GM18861 (cell line): ENCODE results near the gene SLC4A8.

Source experiments
- ATAC-seq: cut with Tn5 transposase; IDR thresholded peaks from one replicate; pipeline ENCODE4 v1.9.1; 2021; ENCODE audit not compliant: unreplicated experiment

The SLC4A8 gene

DNA sequence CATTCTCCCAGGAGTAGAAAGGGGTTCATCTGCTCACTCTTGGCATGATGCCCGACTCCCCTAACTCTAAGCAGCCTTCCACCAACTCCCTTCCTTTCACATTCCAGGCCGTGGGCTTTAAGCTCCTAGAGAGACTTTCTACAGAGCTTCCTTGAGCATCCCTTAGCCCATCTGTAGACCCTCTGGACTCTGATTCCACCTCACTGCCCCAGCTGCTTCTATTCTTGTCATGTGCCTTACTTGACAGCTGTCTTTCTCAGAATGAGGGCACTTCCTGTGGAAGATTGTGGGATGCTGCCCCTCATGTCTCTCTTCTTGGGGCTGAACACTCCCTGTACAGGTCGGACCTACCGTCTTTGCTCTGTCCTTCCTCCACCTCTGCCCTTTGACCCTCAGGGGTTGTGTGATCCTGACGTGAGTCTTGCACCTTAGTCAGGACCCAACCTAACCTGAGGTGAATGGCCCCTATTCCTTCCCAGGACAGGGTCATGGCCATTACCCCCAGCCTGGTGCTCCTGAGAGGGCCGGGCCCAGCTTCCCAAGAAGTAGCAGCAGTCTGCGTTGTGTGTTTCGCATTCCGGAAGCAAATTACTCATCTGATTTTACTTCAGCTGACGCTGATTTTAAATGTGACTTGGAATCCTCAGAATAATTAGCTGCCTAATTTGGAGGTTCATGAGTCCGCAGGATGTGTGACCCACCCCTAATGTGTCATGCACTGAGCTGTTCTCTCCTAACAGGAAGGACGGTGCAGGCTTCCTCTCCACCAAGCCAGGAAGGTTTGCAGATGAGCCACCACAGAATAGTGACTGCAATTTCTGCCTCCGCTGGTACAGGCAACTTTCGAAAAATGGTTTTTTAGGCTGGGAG, 30.7 kb upstream of the SLC4A8 start:
- ATAC-seq = no peak

- peak; percentile 32 for ATAC-seq
Observed at GRCh38 chr12:51395283-51396230, 29.1 kb upstream of the SLC4A8 start.

- ATAC-seq = no peak
Observed at GRCh38 chr12:51397670-51398069, 27.0 kb upstream of the SLC4A8 start.

- ATAC-seq = no peak
Observed at GRCh38 chr12:51399891-51400290, 24.7 kb upstream of the SLC4A8 start.

- ATAC-seq = no peak
Observed at GRCh38 chr12:51401020-51401419, 23.6 kb upstream of the SLC4A8 start.

GRCh38 chr12:51401486-51401885, 23.1 kb upstream of the SLC4A8 start:
- ATAC-seq = no peak

DNA sequence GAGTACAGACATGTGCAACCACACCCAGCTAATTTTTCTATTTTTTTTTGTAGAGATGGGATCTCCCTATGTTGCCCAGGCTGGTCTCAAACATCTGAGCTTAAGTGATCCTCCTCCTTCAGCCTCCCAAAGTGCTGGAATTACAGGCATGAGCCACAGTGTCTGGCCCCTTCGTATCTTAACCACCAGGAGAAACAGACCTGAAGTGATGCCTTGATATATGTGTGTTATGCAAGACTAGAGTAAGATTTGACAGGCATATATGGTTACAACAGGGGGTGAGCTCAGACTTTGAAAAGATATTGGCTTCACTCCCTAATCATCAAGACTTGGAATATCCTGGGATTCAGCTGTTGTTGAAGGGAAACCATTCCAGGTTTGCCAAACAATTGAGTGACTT, 22.7 kb upstream of the SLC4A8 start:
- ATAC-seq = no peak

GRCh38 chr12:51403159-51403558, 21.5 kb upstream of the SLC4A8 start:
- no peak for ATAC-seq

GRCh38 chr12:51403681-51404136, 20.9 kb upstream of the SLC4A8 start:
- ATAC-seq = no peak

- ATAC-seq = no peak
Observed at GRCh38 chr12:51404627-51405026, 20.0 kb upstream of the SLC4A8 start.

DNA sequence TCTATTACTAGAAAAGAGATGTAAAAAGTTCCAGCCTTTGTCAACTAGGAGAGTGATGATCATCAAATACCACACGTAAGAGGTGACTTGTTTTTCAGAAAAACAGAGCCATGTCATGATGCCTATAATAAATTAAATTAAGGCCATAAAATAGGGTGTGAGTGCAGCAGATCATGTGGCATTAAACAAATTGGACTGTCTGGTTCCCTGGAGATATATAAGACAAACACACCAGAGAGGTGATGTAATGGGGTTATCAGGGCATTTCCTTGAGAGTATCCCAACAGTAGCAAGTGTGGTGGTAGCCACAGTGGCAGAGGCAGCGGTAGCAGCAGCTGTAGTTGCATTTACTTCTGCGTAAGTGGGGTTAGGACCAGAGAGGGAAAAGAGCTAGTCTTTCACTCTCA, 18.8 kb upstream of the SLC4A8 start:
- no peak for ATAC-seq

DNA sequence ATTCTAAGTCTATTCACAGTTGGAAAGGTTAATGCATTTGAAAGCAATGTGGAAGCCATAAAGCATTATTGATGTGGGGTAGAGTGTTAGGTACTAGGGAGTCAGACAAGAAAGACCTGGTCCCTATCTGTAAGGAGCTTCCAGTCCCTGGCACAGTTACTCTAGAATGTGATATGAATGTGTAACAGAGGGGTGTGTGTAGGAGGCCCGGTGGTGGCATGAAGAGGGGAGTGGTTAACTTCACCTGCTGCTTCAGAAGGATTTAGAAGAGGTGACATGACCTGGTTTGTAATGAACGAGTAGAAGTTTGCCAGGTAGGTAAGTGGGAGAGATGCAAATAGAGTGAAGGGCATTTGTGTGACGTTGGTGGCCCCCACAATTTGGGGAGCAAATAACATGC, 18.3 kb upstream of the SLC4A8 start:
- no peak for ATAC-seq

DNA sequence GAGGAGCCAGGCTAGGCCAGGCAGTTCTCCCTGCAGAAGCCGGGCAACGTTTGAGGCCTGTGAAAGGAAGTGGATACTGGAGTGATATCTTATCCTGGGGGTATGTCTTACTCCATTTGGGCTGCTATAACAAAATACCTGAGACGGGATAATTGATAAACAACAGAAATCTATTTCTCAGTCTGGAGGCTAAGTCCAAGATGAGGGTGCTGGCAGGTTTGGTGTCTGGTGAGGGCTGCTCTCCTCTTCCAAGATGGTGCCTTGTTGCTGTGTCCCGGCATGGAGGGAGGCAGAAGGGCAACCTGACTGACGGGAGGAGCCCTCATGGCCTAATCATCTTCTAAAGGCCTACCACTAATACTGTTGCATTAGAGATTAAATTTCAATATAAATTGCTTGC, 17.8 kb upstream of the SLC4A8 start:
- ATAC-seq = no peak

- no peak for ATAC-seq
Observed at GRCh38 chr12:51407604-51408003, 17.0 kb upstream of the SLC4A8 start.

- no peak for ATAC-seq
Observed at GRCh38 chr12:51409846-51410245, 14.8 kb upstream of the SLC4A8 start.

DNA sequence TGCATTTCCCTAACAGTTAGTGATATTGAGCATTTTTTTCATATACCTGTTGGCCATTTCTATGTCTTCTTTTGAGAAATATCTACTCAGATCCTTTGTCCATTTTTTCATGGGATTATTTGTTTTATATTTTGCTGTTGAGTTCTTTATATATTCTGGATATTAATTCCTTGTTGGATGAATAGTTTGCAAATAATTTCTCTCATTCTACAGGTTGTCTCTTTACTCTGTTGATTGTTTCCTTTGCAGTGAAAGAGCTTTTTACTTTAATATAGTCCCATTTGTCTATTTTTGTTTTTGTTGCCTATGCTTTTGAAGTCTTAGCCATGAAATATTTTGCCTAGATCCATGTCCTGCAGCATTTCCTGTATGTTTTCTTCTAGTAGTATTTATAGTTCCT, 11.5 kb upstream of the SLC4A8 start:
- ATAC-seq = no peak

GRCh38 chr12:51413791-51414190, 10.8 kb upstream of the SLC4A8 start:
- ATAC-seq = no peak

DNA sequence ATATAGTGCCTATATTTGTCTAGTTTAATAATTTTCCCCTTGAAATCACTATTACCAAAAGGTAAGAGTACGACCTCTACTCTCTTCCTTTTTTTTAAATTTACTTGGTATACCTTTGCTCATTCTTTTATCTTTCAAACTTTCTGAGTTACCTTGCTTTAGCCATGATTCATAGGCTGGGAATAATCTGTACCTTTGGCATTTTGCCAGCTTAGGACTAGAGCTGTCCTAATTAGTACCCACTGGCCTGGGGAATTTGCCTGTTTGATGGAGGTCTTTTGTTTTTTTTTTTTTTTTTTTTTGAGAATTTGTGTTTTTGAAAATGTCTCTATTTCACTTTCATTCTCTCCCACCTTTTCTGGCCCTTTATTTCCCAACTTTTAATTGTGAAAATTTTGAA, 8.7 kb upstream of the SLC4A8 start:
- ATAC-seq = no peak

- no peak for ATAC-seq
Observed at GRCh38 chr12:51417826-51418225, 6.8 kb upstream of the SLC4A8 start.

- ATAC-seq = no peak
Observed at GRCh38 chr12:51419425-51420193, 5.0 kb upstream of the SLC4A8 start.

- ATAC-seq = no peak
Observed at GRCh38 chr12:51421266-51421884, 3.3 kb upstream of the SLC4A8 start.
